GM12864 (cell line): ENCODE measurements around the gene FBL.
A peak's percentile ranks its signal among the peaks of the same experiment; 100 is the strongest.
"Not testable (repeated sequence)": the region's sequence is repeated elsewhere in the genome, so short reads cannot be mapped to it uniquely, and the experiment has no call there.

ENCODE experiments used
- DNase-seq: peaks from one replicate; pipeline ENCODE4 v3.0.0-alpha.2; 2011; ENCODE audit warnings: low read depth
- H3K4me3 ChIP-seq: 2 replicates; pipeline ENCODE4 v1.5.1; 2011; ENCODE audit warnings: mild to moderate bottlenecking, low read depth, low read length, control low read depth
- TF ChIP-seq, protein P1 (sequence below): IDR thresholded peaks from 2 replicates; pipeline ENCODE4 v1.5.1; 2011; ENCODE audit warnings: low read depth, mild to moderate bottlenecking, moderate library complexity, low read length, control low read depth, inconsistent platforms; ENCODE audit errors: missing control alignments

FBL gene

DNA sequence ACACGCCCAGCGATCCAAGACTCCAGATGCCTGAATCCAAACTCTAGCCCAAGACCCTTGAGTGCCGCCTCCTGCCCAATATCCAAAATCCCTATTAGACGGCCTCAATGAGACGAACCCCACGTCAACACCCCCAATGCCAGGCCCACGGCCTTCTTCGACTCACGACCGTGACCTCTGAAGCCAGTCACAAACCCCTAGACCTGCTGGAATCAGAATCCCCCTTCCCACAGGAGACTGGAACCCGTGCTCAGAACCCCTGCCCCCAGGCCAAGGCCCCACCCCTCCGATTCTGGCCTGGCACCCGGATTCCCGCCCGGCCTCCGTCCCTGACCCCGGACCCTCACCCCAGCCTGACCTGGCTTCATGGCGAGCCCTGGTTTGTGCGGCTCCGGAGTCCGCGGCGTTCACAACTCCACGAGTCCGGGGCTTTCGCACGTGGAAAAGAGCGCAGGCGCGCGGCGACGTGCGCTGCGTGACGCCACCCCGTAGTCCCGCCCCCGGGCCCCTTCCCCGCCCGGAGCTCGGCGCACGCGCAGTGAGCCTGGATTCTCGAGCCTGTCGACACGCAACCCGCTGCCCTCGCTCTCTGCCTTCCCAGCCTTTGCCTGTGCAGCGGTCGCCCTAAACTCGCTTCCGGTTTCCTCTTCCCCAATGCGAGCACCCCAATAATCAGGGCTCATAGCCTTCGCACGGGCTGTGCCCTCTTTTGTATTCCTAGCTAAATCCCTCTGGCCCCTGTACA lies at the start of gene FBL:
Gene FBL (minus strand): TSS at position 447 of the 745 bp plus-strand sequence. CDS start 79 bp downstream, at position 368.
- peak; percentile 80 for DNase-seq
- H3K4me3 ChIP-seq, result peak within 1 kb of the TSS; percentile 82
- TF ChIP-seq, protein P1, sequence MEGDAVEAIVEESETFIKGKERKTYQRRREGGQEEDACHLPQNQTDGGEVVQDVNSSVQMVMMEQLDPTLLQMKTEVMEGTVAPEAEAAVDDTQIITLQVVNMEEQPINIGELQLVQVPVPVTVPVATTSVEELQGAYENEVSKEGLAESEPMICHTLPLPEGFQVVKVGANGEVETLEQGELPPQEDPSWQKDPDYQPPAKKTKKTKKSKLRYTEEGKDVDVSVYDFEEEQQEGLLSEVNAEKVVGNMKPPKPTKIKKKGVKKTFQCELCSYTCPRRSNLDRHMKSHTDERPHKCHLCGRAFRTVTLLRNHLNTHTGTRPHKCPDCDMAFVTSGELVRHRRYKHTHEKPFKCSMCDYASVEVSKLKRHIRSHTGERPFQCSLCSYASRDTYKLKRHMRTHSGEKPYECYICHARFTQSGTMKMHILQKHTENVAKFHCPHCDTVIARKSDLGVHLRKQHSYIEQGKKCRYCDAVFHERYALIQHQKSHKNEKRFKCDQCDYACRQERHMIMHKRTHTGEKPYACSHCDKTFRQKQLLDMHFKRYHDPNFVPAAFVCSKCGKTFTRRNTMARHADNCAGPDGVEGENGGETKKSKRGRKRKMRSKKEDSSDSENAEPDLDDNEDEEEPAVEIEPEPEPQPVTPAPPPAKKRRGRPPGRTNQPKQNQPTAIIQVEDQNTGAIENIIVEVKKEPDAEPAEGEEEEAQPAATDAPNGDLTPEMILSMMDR, result no peak

DNA sequence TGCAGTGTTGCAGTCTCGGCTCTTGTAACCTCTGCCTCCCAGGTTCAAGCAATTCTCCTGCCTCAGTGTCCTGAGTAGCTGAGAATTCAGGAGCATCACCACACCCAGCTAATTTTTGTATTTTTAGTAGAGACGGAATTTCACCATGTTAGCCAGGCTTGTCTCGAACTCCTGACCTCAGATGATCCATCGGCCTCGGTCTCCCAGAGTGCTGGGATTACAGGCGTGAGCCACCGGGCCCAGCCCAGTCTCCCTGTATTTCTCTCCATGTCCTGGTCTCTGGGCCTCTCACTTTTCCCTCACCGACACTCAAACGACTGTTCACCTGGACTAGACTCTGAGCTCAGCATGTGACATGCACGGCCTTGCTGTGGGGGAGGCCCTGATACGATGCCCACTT lies 48.9 kb upstream of the FBL start:
- not testable (repeated sequence) for H3K4me3 ChIP-seq, DNase-seq

DNA sequence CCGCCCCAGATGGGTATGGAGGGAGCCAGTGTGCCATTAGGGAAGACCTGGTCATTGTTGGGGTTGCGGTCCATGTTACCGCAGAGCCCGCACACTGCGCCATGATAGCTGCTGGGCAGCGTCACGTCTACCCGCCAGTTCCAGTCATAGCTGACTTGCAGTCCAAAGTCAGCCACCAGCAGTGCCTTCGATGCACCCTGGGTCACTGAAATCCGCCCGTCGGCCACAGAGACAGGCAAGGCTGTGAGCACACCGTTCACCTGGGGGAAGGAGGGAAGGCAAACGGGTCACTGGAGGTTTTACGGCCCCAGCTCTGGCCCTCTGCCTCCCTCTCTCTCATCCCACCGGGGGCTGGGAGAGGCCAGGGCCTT lies 48.0 kb upstream of the FBL start:
- not testable (repeated sequence) for DNase-seq, H3K4me3 ChIP-seq

DNA sequence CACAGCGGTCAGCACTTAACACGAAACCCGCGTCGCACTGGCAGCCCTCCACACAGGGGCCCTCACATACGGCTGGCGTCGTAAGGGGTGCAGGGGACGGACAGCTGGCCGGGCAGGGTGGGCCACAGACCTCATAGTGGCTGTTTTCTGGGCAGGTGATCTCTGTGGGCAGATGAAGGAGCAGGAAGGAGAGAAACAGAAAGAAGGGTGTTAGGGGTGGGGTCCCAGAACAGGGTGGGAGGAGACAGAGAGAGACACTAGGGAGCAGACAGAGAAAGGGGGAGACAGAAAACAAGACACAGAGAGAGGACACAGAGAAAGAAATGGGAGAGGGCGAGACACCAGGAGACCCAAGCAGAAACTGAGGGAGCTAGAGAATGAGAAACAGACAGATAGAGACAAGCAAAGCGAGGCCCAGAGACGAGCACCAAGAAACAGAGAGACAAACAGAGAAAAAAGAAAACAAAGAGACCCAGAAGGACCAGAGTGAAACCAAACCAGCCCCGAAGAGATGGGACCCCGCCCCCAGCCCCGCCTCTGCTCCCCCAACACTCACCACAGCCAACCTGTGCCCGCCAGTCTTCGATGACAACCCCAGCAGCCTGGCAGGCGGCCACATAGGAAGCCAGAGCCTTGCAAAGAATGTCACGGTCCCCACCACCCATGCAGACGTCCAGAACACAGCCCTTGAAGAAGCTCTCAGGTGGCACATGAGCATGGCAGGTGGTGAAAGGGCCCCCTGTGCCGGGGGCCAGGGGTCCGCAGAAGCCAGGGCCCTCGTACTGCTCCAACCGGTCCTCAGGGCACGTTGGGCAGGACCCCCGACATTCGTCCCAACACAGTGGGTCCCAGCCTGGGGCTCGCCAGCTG lies 47.4 kb upstream of the FBL start:
- DNase-seq, H3K4me3 ChIP-seq: not testable (repeated sequence)

DNA sequence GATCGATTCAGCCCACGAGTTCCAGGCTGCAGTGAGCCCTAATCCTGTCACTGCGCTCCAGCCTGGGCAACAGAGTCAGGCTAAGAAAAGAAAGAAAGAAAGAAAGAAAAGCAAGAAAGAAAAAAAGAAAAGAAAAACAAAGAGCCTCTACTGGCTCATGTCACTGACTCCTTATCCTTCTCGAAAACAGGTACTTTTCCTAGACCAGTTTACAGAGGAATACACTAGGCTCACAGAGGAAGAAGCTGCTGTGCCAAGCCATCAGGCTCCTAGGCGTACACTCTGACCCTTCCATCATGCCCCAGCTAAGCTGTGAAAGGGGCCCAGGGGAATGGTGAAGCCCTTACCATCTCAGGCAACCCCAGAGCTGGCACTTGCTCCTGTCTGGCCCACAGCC lies 46.3 kb upstream of the FBL start:
- not testable (repeated sequence) for H3K4me3 ChIP-seq, DNase-seq

DNA sequence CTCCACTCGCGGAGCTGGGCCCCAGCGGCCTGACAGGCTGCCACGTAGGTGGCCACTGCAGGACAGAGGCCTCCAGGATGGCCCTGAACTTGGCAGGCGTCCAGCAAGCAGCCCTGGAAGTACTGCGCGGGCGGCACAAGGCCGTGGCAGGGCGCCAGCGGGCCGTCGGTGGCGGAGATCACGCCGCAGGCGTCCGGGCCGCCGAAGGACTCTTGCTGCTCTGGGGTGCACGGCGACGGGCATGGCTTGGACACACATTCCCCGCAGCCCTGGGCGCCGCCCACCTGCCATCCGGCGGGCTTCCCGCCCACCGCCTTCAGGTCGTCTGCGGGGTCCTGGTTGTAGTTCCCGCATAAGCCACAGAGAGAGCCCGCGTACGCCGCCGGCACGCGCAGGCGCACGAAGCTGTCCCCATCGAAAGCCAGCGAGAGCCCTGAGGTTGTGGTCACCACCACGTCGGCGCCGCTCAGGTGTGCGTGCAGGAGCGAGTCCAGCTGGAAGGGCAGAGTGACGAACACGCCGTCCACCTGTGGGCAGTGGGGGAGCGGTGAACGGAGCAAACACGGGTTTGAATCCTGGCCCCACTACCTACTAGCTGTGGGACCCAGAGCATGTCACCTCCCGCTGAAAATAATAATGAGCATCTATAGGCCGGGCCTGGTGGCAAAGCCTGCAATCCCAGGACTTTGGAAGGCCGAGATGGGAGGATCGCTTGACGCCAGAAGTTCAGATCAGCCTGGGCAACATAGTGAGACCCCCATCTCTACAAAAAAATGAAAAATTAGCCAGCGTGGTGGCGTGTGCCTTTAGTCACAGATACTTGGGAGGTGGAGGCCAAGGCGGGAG lies 45.7 kb upstream of the FBL start:
- H3K4me3 ChIP-seq, DNase-seq: not testable (repeated sequence)

DNA sequence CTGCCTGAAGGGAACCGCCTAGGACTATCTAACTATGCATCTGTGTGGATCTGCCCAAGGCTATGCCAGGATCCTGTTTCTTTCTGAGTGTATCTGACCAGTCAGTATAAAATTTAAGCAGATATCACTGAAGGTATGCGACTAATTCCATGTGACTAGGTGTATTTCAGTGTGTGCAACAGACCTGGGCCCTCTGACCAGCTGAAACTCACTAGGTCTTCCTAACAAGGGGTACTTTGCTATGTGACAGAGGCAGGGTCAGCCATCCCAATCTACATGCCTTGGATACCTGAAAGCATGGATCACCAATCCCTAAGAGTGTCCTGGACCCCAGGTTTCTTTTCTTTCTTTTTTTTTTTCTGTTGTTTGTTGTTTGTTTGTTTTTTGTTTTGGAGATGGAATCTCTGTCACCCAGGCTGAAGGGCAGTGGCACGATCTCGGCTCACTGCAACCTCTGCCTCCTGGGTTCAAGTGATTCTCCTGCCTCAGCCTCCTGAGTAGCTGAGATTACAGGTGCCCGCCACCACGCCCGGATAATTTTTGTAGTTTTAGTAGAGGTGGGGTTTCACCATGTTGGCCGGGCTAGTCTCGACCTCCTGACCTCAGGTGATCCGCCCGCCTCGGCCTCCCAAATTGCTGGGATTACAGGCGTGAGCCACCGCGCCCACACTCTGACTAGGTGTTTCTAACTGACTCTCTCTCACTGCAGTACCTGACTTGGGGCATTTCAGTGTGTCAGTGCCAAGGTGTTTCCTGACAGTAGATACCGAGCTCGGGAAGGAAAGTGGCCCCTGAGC lies 44.8 kb upstream of the FBL start:
- no peak overlapping the region for H3K4me3 ChIP-seq
- DNase-seq, result no peak
- TF ChIP-seq, protein P1, result no peak

DNA sequence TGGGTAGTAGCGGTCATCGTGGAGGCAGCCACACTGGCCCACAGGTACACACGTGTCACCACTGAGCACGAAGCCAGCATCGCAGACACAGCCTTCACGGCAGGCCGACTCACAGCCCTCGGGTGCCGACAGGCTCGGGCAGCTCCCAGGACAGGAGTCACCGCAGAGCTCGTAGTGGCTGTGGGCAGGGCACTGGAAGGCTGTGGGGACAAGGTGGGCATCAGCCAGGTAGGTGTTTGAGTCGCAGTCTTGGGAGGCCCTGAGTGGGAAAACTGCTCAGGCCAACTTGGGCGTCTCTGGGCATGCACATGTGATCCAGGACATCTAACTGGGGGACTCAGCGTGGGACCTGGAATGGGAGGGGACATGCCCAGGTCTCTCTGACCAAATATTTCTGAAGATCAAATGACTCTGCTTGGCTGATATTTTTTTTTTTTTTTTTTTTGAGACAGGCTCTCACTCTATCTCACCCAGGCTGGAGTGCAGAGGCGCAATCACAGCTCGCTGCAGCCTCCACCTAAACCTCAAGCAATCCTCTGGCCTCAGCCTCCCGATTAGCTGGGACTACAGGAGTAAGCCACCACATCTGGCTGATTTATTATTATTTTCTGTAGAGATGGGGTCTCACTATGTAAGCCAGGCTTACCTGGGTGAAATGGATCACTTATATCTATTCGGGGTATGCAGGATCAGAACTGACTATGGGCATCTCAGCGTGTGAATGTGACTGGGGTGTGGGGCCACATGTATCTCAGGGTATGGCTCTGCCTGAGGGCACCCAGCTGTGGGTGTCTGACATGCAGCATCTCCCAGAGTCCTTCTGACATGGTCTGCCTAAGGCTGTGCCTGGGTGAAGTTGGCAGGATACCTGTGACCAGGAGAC lies 43.9 kb upstream of the FBL start:
- not testable (repeated sequence) for H3K4me3 ChIP-seq, DNase-seq

DNA sequence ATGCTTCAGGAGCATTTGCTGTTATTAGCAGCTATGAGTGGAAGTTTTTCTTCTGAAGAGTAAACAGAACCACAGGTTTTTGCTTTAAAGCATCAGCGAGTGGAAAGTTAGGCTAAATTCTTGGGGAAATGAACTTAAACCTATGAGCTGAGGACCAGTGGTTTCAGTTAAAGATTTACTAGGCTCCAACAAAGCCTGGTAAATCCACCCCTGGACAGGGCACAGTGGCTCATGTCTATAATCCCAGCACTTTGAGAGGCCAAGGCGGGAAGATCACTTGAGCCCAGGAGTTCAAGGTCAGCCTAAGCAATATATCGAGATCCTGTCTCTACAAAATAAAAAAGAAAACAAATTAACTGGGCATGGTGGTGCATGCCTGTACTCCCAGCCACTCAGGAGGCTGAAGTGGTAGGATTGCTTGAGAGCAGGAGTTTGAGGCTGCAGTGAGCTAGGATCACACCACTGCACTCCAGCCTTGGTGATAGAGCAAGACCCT lies 41.3 kb upstream of the FBL start:
- not testable (repeated sequence) for DNase-seq, H3K4me3 ChIP-seq

DNA sequence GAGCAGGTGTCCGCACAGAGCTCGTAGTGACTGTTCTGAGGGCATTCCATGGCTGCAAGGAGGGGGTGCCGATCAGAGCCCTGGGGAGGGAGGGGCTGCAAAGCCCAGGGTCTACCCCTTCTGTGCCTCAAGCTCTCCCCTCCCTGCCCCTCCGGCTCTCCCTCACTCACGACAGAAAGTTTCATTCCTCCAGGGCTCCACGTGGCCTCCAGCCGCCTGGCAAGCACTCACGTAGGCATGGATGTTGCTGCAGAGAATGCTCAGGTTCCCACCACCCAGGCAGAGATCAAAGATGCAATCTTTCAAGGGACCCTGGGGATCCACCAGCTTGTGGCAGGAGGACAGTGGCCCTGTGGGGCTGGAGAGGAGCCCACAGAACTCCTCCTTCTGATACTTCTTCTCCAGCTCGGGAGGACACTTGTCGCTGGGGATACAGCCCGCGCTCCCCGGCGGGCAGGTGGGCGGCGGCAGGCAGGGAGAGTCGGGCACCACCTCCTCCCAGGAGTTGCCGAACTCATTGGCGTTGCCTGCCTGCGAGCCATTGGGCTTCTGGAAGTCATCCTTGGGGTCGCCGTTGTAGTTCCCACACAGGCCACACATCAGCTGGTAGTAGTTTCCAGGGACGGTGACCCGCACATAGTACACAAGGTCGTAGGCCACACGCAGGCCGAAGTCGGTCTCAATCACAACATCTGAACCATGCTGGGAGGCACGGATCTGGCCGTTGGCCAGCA lies 39.8 kb upstream of the FBL start:
- not testable (repeated sequence) for DNase-seq

DNA sequence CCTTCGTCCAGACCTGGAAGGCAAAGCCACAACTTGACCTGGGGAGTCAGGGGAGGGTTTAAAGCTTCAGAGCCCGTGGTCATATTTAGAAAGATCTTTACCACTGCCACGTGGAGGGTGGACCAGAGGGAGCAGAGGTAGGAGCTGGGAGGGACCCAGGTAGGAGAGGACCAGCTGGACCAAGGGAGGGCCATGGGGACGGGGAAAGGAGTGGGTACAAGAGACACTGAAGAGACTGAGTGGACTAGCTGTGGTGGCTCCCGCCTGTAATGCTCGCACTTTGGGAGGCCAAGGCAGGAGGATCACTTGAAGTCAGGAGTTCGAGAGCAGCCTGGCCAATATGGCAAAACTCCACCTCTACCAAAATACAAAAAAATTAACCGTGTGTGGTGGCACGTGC lies 38.5 kb upstream of the FBL start:
- not testable (repeated sequence) for DNase-seq, H3K4me3 ChIP-seq

More for the DNA sequence above, 39.8 kb upstream of the FBL start:
- H3K4me3 ChIP-seq, result not testable (repeated sequence)

DNA sequence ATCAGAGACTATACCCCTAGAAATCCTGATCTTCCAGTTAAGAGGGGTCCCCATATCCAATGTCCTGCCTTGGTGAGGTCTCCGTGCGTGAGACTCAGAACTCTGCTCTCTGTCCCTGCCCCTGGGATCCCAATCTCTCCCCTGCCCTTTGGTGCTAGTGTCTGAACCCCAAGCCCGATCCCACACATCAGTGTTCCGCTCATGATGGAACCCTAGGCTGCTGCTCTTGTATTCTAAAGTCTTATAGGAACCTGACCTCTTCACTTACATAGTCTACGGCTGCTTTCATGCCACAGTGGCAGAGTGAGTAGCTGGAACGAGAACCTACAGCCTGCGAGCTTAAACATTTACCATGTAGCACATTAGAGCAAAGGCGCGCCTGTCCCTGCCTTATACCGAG lies 36.5 kb upstream of the FBL start:
- DNase-seq, H3K4me3 ChIP-seq: not testable (repeated sequence)
